ENCODE measurements around the gene C2.
"Not testable (repeated sequence)": the region's sequence is repeated elsewhere in the genome, so short reads cannot be mapped to it uniquely, and the experiment has no call there.

C2 gene

DNA sequence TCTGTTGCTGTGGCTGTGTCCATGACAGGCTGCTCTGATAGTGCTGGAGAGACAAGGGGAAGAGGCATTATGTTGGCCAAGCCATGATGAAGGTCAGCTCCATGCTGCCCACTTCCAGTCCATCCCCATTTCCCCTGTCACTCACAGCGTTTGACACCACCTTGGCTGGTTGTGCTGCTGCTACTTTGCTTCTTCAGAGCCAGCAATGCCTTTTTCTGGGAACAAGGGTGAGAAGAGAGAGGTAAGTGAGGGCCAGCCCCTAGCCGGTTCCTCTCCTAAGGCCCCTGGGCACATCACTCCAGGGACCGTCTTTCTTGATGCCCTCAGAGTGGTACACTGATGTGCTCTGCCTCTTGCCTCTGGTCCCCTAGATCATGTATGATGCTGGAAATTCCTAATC is 29.3 kb downstream of the C2 start:
- no peak for DNase-seq (ENCODE audit: low read depth, low spot score)

DNA sequence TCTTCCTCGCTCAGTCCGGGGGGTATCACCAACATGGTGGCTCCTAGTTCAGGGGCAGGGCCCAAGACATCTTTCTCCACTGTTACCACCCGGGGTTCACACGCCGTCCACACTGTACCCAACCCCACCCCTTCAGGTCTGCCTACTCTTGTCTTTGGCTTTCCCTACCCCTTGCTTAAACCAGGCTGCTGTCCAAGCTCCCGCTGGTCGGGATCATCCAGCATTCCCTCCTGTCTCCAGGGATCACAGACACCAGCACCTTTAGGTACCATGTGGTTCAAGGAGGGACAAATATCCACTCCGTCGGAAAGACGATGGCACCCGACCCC is 30.9 kb downstream of the C2 start:
- no peak for DNase-seq (ENCODE audit: low read depth, low spot score)

DNA sequence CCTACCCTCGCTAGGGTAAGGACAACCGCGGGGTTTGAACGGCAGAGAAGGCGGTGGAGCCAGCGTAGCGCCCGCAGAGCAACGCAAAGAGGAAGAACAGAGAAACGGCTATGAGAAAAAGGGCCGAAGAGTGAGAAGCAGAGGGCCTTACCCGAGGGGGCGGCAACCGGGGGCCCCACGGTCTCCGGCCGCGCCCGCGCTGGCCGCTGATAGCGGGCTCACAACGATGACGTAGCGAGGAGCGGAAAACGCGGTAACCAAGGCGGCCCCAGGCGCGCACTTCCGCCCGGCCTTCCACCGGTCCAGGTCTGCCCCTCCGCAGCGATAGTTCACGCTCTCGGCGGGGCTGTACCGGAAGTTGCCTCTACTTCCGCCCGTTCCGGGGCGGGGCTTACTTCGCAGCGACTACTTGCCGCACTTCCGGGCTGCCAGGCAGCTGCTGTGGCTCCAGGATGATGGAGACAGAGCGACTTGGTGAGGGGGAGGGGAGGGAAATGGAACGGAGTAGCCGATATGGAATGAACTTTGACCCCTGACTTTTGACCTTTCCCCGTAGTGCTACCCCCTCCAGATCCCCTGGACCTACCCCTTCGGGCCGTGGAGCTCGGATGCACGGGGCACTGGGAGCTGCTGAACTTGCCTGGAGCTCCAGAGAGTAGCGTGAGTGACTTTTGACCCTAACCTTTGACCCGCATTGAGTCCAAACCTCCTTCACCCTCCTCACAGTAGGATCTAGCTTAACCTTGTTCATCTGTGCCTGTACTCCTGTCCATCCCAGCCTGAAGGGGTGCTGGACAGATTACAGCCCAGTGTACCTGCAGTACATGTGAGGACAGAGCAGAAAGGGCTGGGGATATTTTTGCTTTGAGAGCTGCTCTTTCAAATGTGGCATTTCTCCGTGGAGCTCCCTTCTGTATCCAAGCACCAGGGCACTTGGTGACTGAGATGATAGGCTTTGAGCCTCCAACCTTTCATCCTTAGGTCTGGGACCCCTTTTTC is 31.5 kb downstream of the C2 start, which contains the start of the genes NELFE and SKIC2:
NELFE (minus strand) TSS at position 231 of the 999 bp plus-strand sequence. CDS start 525 bp downstream, outside the sequence.
SKIC2 (plus strand) TSS at position 435 of the 999 bp plus-strand sequence; CDS start at position 453, 18 bp downstream.
- peak; percentile 99 for DNase-seq (ENCODE audit: low read depth, low spot score)

DNA sequence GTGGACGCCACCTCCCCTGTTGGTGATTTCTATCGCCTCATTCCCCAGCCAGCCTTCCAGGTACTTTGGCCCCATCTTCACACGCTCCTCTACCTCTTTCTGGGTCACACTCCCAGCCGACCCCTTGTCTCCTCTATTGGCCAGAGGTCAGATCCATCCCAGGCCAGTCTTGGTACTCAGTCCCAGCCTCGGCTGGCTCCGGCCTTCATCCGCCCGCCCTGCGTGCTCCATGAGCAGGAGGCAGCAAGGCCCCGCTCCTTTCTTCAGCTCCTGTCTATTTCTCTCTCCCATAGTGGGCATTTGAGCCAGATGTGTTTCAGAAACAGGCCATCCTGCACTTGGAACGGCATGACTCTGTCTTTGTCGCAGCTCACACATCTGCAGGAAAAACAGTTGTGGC is 34.1 kb downstream of the C2 start:
- DNase-seq (ENCODE audit: low read depth, low spot score) = no peak

DNA sequence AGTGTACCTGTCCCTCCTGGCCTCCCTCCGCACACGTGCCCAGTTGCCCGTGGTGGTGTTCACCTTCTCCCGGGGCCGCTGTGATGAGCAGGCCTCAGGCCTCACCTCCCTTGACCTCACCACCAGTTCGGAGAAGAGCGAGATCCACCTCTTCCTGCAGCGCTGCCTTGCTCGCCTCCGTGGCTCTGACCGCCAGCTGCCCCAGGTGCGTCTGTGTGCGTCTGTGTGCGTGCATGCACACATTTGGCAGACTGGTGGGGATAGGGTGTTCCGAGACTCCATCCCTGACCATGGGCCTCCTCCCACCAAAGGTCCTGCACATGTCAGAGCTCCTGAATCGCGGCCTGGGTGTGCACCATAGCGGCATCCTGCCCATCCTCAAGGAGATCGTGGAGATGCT is 36.4 kb downstream of the C2 start:
- no peak for DNase-seq (ENCODE audit: low read depth, low spot score)

DNA sequence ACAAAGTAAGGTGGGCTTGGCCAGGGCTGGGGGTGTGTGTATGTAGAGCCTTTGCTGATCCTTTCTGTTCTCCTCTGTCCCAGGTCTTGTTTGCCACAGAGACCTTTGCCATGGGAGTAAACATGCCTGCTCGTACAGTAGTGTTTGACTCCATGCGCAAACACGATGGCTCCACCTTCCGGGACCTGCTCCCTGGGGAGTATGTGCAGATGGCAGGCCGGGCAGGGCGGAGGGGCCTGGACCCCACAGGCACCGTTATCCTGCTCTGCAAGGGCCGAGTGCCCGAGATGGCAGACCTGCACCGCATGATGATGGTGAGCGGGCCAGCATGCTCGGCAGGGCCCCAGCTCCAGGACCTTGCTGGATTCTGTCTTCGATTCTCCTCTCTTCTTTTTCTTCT is 38.2 kb downstream of the C2 start:
- no peak for DNase-seq (ENCODE audit: low read depth, low spot score)

DNA sequence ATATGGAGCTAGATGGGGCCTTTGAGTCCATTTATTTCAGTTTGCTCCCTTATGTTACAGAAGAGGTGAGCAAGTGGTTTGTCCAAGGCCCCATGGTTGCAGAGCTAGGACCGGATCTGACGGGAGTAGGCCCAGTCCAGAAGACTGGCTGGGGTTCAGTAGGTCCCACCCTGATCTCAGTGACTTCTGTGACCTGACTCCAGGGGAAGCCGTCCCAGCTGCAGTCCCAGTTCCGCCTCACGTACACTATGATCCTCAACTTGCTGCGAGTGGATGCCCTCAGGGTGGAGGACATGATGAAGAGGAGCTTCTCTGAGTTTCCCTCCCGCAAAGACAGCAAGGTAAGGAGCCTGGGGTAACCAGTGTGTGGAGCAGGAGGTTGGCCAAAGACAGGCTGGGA is 39.0 kb downstream of the C2 start:
- DNase-seq (ENCODE audit: low read depth, low spot score) = no peak

DNA sequence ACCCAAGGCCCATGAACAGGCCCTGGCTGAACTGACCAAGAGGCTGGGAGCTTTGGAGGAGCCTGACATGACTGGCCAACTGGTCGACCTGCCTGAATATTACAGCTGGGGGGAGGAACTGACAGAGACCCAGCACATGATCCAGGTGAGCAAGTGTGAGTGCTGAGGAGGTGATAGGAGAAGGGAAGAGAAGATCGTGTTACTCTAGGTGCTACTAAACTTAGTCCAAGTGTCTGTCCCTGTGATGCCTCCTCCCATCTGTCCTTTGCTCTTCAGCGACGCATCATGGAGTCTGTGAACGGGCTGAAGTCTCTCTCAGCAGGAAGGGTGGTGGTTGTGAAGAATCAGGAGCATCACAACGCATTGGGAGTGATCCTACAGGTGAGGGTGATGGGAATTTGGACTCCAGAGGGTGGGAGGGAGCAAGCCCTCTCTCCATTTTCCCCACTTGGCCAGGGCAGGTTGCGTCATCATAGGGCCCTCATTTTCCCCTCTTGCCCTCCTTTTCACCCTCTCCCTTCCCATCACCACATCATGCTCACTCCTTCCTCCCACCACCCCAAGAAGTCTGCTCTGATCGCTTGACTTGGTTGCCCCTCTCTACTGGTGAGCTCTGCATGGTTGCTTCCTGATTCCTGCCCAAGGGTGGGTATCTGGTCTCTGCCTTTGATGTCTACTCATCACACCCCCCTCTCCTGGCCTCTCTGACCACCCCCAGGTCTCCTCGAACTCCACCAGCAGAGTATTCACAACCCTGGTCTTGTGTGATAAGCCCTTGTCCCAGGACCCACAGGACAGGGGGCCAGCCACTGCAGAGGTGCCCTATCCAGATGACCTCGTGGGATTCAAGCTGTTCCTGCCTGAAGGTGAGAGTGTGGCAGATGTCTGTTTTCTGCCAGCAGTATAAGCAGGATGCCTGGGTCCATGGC is 39.7 kb downstream of the C2 start:
- no peak for DNase-seq (ENCODE audit: low read depth, low spot score)

DNA sequence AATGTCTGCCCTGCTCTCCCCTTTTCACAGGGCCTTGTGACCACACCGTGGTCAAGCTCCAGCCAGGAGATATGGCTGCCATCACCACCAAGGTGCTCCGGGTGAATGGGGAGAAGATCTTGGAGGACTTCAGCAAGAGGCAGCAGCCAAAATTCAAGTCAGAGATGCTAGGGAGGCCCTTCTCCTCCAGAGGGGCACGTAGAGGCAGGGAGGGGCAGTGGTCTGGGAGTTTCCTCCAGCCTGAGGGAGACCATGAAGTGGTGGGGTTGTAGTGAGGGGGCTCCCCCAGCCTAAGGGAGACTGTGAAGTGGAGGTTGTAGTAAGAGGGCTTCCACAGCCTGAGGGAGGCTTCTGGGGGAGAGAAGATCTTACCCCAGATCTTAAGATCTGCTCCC is 40.4 kb downstream of the C2 start:
- DNase-seq (ENCODE audit: low read depth, low spot score) = no peak

DNA sequence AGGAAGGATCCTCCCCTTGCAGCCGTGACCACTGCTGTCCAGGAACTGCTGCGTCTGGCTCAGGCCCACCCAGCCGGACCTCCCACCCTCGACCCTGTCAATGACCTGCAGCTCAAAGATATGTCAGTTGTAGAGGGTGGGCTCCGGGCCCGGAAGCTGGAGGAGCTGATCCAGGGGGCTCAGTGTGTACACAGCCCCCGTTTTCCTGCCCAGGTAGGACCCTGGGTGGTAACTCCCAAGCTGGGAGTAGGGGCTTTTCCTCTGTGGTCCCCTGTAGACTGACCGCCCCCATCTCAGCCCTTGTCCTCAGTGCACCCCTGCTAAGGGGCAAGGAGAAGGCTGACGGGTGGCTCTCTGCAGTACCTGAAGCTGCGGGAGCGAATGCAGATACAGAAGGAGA is 40.8 kb downstream of the C2 start:
- DNase-seq (ENCODE audit: low read depth, low spot score) = no peak

DNA sequence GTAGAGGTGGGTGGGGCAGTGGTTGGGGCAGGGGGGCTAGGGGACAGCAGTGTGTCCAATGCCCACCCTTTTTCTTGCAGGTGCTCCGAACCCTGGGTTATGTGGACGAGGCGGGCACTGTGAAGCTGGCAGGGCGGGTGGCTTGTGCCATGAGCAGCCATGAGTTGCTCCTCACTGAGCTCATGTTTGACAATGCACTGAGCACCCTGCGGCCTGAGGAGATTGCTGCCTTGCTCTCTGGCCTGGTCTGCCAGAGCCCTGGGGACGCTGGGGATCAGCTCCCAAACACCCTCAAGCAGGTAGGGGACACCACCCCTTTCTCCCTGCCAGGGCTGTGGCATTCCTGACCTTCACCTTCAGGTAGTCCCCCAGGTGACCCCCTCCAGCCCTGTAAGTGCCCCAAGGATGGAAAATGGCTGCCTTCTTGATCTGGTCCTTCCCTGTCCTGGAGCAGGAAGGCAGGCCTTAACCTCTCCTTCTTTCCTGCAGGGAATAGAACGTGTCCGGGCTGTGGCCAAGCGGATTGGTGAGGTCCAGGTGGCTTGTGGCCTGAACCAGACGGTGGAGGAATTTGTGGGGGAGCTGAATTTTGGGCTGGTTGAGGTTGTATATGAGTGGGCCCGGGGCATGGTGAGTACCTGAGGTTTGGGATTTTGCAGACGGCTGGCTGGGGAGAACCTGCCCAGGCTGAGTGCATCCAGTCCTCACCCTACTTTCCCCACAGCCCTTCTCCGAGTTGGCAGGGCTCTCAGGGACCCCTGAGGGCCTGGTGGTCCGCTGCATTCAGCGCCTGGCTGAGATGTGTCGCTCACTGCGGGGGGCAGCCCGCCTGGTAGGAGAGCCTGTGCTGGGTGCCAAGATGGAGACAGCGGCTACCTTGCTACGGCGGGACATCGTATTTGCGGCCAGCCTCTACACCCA is 41.5 kb downstream of the C2 start:
- DNase-seq (ENCODE audit: low read depth, low spot score) = no peak

DNA sequence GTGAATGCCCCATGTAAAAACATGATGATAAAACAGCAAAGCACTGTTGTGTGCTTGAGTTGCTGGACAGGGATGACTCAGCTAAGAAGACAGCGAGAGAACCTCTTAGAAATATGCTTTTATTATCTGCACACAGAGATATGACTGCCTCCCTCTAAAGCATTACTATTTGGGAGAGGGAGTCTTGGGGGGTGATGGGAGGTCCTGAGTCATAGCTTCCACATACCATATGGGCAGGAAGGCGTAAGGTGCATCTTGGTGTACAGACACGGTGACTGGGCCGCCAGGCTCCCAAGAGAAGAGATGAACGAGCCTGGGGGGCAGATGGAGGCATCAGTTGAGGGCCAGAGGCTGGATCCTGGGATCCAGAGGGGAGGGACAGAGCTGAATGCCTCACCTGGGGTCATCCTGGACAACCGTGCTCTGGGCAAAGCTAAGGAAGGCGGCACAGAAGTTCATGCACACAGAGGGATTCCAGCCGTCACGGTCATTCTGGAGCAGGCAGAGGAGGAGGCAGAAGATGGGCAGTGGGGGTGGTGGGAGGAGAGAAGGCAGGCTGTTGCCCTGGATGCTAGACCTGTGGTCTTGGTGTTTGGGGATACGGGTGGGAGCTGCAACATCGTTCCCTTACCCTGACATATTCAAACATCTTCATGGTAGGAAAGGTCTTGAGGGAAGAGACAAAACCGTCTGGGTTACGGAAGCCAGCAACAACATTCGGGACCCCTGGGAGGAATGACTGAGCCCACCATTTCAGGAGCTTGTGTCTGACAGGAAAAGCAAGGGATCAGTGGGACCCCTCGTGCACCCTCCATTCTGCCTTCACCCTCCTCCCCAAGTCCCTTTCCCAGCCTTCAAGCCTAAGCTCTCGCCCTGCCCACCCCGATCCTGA is 42.4 kb downstream of the C2 start:
- peak; percentile 44 for DNase-seq (ENCODE audit: low read depth, low spot score)

DNA sequence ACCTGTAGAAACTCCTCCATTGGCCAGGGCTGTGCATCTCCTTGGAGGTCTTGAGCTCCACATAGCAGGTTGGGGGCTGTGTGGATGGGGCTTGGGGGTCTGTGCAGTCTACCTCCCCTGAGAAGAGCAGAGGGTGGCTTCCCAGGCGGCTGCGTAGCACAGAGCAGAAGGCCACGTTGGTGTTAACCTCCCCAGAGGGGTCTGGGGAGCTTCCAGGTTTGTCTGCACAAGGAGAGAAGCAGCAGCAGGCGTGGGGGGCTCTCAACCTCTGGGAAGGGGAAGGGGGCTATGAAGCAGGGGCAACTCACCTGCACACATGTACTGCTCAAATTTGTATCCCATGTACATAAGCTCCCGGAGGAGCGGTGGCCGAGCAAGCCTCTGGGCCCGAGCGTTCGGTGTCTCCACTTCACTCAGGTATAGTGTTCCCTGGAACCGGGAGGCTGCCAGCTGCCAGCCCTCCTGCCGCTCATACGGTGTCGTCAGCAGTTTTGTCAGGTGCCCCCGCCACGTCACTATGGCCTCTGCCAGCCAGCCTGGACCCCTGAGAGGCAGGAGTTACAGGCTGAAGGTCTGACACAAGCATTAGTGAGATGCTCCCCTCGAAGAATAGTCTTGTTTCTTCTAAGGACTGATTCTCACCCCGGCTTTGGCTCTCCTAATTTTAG is 43.2 kb downstream of the C2 start:
- no peak for DNase-seq (ENCODE audit: low read depth, low spot score)

DNA sequence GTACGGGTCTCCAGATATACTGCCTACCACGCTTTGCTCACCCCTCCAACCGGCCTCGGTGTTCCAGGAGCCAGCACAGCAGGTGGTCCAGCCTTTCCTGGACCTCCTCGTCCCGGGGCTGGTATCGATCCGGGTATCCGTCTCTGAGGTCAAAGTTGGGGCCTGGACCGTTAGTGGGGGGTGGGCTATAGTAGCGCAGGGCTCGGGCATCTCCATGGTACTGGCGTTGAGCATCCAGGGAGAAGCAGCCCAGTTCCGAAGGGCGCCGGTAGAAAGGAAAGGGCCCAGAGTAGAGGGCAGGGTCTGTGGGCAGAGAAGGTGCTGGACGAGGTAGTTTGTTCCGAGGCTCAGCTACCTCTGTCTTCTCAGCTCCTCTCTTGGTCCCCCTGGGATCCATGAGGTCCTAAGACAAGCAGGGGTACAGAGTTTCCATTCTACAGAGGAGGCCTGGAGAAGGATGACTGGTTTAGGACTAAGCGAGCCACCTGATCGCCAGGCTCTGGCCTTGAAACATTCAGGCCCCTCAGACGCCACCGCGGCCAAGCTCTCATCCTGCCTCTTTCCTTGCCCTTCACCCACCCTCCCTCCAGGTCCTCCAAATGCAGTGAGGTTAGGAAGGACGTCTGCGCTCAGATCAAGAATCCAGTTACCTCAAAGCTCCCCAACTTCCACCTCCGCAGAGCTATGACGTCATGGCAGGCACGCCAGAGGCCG is 43.9 kb downstream of the C2 start:
- no peak for DNase-seq (ENCODE audit: low read depth, low spot score)

DNA sequence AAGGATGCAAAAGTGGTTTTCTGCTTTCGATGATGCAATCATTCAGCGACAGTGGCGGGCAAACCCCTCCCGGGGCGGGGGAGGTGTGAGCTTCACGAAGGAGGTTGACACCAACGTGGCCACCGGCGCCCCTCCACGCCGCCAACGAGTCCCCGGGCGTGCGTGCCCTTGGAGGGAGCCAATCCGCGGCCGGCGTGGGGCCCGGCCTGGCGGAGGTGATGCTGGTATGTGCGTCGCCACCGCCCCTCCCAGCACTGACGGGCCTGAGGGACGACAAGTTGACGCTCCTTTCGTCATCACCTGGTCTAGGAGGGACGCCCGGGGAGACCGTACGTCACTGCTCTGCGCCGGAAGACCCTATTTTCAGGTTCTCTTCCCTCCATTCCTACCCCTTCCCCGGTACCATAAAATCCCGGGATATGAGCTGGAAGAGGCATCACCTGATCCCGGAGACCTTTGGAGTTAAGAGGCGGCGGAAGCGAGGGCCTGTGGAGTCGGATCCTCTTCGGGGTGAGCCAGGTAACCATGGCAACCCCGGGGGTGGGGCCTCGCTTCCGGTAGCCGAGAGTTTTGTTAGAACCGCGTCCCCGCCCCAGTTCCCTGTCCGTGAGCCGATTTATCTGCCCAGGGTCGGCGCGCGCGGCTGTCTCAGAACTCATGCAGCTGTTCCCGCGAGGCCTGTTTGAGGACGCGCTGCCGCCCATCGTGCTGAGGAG is 44.6 kb downstream of the C2 start, which contains the start of gene DXO:
DXO (minus strand) TSS at position 146 of the 716 bp plus-strand sequence. CDS start 463 bp downstream, outside the sequence.
- DNase-seq (ENCODE audit: low read depth, low spot score) = peak; percentile 99

DNA sequence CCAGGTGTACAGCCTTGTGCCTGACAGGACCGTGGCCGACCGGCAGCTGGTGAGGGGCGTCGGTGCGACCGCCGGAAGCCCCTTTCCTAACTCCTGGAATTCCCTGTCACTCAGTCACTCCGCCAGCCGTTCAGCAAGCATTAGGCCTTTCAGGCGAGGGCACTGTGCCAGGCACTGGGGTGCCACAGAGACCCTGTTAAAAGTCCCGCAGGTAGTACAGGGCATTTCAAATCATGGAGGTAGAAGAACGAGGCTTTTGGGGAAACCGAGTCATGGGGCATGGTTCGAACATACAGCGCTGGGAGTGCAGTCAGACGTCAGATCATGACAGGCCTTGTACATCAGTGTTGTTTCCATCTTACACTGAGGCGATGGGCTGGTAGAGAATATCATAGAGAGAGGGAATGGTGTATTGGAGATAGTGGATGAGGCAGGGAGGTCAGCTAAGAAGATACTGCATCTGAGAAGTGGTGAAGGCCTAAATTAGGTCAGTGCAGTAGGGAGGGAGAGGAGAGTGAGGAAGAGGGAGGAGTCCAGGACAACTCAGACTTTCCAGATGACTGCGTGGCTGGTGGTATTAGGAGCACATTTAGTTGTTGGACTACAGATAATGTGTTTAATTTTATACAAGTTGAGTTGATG is 45.3 kb downstream of the C2 start:
- peak; percentile 37 for DNase-seq (ENCODE audit: low read depth, low spot score)

DNA sequence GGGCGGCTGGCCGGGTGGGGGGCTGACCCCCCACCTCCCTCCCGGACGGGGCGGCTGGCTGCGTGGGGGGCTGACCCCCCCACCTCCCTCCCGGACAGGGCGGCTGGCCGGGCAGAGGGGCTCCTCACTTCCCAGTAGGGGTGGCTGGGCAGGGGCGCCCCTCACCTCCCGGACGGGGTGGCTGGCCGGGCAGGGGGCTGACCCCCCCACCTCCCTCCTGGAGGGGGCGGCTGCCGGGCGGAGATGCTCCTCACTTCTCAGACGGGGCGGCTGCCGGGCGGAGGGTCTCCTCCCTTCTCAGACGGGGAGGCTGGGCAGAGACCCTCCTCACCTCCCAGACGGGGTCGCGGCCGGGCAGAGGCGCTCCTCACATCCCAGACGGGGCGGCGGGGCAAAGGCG is 48.5 kb downstream of the C2 start:
- not testable (repeated sequence) for DNase-seq (ENCODE audit: low read depth, low spot score)

Measured in astrocyte of the hippocampus (primary cell).